ENCODE measurements around the gene TMEM119. TPM values are rescaled to one million over a fixed set of nuclear protein-coding genes. Genes with fewer than 3 reads are reported as not detected.

TMEM119 gene
- total and polyA plus RNA-seq, 2 of the 8 experiments (the other 6 are each of a cell fraction or from before 2014, with no cell fraction given), result 0.35 to 0.61 TPM

- no peak for TF ChIP-seq CHD7 (IDR thresholded peaks at IDR 0.05; ENCODE audit: insufficient replicate concordance, low read length)
Observed at GRCh38 chr12:108561852-108562347, 36.0 kb downstream of the TMEM119 start (continued).
